Panc1 (cell line): ENCODE results near the gene DACT1. TPM values are rescaled to one million over a fixed set of nuclear protein-coding genes. Genes with fewer than 3 reads are reported as not detected.

Experiments used
- ATAC-seq: fragments of 200-7000 bp; cut with Tn5 transposase; 2 replicates; pipeline ENCODE4 v1.9.1; 2020; ENCODE audit warnings: mild to moderate bottlenecking, moderate library complexity
- BruUV-seq: library from RNA; stranded (reverse); fragments of 400-500 nt; replicated peaks from 2 replicates; lab custom pipeline; 2021; lab: Mats Ljungman, UMichigan
- CTCF ChIA-PET: fragments of 300-600 bp; sonication (Branson Sonifier 250); formaldehyde crosslinking; loops from one replicate; lab custom pipeline; 2022; ENCODE audit warnings: antibody characterized with exemption; lab: Charles Lee
- POLR2A ChIA-PET: fragments of 300-600 bp; sonication (Branson Sonifier 250); formaldehyde crosslinking; loops from one replicate; lab custom pipeline; 2022; ENCODE audit warnings: antibody characterized with exemption; lab: Charles Lee
- DNase-seq: peaks from one replicate; pipeline ENCODE4 v3.0.0-alpha.2; 2010; ENCODE audit warnings: low read depth, low spot score
- H3K27ac ChIP-seq: 2 replicates; pipeline ENCODE4 v1.5.1; 2011; ENCODE audit warnings: mild to moderate bottlenecking, low read length, inconsistent platforms
- H3K27me3 ChIP-seq: fragments of 200-500 bp; sonication (Bioruptor generic); 2 replicates; pipeline ENCODE4 v1.6.0; 2014; ENCODE audit warnings: low read length, inconsistent platforms; ENCODE audit not compliant: control insufficient read depth, insufficient read depth
- H3K36me3 ChIP-seq: fragments of 200-500 bp; sonication (Bioruptor generic); 2 replicates; pipeline ENCODE4 v1.5.1; 2014; ENCODE audit warnings: inconsistent platforms, mild to moderate bottlenecking, low read length, moderate library complexity; ENCODE audit not compliant: control insufficient read depth, insufficient read depth
- H3K4me1 ChIP-seq: 2 replicates; pipeline ENCODE4 v1.5.1; 2011; ENCODE audit warnings: inconsistent platforms, mild to moderate bottlenecking, low read length, moderate library complexity; ENCODE audit not compliant: control insufficient read depth, insufficient read depth
- H3K4me3 ChIP-seq, 2 experiments: 2 replicates each; pipeline ENCODE4 v1.5.1; 2011 to 2012; ENCODE audit warnings: low read depth in 2 of 2, low read length in 2 of 2, mild to moderate bottlenecking in 2 of 2, inconsistent platforms in 1 of 2, moderate library complexity in 1 of 2
- H3K9me3 ChIP-seq: fragments of 200-500 bp; sonication (Bioruptor generic); 2 replicates; pipeline ENCODE4 v1.5.1; 2014; ENCODE audit warnings: low read depth, mild to moderate bottlenecking, inconsistent platforms, low read length, moderate library complexity; ENCODE audit not compliant: control insufficient read depth, insufficient read depth
- POLR2AphosphoS5 ChIP-seq: IDR thresholded peaks from 2 replicates; pipeline ENCODE4 v1.6.1; 2012; ENCODE audit warnings: mild to moderate bottlenecking, low read depth, low read length, moderate library complexity
- SIN3A ChIP-seq: IDR thresholded peaks from 2 replicates; pipeline ENCODE4 v1.6.1; 2012; ENCODE audit warnings: low read depth, mild to moderate bottlenecking, low read length, moderate library complexity, borderline replicate concordance; ENCODE audit not compliant: insufficient read depth
- TCF7L2 ChIP-seq: IDR thresholded peaks from 2 replicates; pipeline ENCODE4 v1.6.1; 2011; ENCODE audit warnings: mild to moderate bottlenecking, low read depth, low read length, inconsistent platforms
- in situ Hi-C: cut with HindIII; loops from 2 replicates; pipeline ENCODE4 v1.10.0; 2016; ENCODE audit warnings: low sequenced_read_pairs, low pct_unique_long_range_greater_than_20kb
- intact Hi-C: fragments of 100-400 bp; cut with micrococcal nuclease; formaldehyde crosslinking; loops from one replicate; pipeline ENCODE4 v1.10.0; 2022; ENCODE audit not compliant: unreplicated experiment
- total RNA-seq: library from RNA; stranded (reverse); gene quantifications from one replicate; pipeline ENCODE4 v1.2.1, GENCODE V29; 2021; ENCODE audit not compliant: unreplicated experiment
- TF ChIP-seq, protein P1 (sequence below), 2 experiments: IDR thresholded peaks; 2 replicates each; pipeline ENCODE4 v1.6.1; 2011 to 2012; ENCODE audit warnings: low read depth in 2 of 2, control low read depth in 1 of 2, low read length in 1 of 2, mild to moderate bottlenecking in 1 of 2, moderate library complexity in 1 of 2; ENCODE audit not compliant: insufficient read depth in 1 of 2
- TF ChIP-seq, protein P2 (sequence below): fragments of 450-650 bp; IDR thresholded peaks from 2 replicates; pipeline ENCODE4 v1.5.1; 2017; ENCODE audit warnings: mild to moderate bottlenecking

DACT1 gene
- total RNA-seq, 1 experiment from 2014 or later: 0.15 TPM

DNA sequence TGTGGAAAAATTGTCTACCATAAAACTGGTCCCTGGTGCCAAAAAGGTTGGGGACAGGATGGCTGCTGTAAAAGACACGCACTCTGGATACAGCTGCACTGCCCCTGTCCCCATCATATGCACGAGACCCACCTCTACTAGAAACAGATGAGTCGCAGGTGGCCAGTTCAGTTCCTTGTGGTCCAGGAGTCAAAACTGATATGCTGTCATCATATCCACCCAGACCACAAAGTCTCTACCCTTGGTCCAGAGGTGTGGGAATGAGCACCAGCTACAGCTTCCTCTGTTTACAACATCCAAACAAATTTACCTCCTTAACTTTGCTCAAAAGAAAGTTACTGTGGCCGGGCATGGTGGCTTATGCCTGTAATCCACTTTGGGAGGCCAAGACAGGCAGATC, 43.8 kb upstream of the DACT1 start:
- no TSS peak for BruUV-seq
- no peak overlapping the region for H3K4me3 ChIP-seq
- DNase-seq (no peak), ATAC-seq (no peak)
- TF ChIP-seq, protein P1, sequence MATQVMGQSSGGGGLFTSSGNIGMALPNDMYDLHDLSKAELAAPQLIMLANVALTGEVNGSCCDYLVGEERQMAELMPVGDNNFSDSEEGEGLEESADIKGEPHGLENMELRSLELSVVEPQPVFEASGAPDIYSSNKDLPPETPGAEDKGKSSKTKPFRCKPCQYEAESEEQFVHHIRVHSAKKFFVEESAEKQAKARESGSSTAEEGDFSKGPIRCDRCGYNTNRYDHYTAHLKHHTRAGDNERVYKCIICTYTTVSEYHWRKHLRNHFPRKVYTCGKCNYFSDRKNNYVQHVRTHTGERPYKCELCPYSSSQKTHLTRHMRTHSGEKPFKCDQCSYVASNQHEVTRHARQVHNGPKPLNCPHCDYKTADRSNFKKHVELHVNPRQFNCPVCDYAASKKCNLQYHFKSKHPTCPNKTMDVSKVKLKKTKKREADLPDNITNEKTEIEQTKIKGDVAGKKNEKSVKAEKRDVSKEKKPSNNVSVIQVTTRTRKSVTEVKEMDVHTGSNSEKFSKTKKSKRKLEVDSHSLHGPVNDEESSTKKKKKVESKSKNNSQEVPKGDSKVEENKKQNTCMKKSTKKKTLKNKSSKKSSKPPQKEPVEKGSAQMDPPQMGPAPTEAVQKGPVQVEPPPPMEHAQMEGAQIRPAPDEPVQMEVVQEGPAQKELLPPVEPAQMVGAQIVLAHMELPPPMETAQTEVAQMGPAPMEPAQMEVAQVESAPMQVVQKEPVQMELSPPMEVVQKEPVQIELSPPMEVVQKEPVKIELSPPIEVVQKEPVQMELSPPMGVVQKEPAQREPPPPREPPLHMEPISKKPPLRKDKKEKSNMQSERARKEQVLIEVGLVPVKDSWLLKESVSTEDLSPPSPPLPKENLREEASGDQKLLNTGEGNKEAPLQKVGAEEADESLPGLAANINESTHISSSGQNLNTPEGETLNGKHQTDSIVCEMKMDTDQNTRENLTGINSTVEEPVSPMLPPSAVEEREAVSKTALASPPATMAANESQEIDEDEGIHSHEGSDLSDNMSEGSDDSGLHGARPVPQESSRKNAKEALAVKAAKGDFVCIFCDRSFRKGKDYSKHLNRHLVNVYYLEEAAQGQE (IDR thresholded peaks at IDR 0.05; ENCODE audit: insufficient read depth in 1 of 2, low read depth in 2 of 2, low read length in 1 of 2): no peak
- TF ChIP-seq, protein P2, sequence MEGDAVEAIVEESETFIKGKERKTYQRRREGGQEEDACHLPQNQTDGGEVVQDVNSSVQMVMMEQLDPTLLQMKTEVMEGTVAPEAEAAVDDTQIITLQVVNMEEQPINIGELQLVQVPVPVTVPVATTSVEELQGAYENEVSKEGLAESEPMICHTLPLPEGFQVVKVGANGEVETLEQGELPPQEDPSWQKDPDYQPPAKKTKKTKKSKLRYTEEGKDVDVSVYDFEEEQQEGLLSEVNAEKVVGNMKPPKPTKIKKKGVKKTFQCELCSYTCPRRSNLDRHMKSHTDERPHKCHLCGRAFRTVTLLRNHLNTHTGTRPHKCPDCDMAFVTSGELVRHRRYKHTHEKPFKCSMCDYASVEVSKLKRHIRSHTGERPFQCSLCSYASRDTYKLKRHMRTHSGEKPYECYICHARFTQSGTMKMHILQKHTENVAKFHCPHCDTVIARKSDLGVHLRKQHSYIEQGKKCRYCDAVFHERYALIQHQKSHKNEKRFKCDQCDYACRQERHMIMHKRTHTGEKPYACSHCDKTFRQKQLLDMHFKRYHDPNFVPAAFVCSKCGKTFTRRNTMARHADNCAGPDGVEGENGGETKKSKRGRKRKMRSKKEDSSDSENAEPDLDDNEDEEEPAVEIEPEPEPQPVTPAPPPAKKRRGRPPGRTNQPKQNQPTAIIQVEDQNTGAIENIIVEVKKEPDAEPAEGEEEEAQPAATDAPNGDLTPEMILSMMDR: no peak
- TF ChIP-seq SIN3A (no peak), TCF7L2 (no peak), POLR2AphosphoS5 (no peak)
- in situ Hi-C loops: no loop called here
- intact Hi-C loops: no loop called here
- H3K9me3 ChIP-seq: no peaks in the 10 kb centered on the region
- ChIA-PET CTCF (no interaction called here), POLR2A (no interaction called here)
- H3K4me1 ChIP-seq: no peaks in the 10 kb centered on the region
- H3K27ac ChIP-seq: no peak overlapping the region
- H3K27me3 ChIP-seq: no peaks in the 10 kb centered on the region
- no peaks in the 10 kb centered on the region for H3K36me3 ChIP-seq

DNA sequence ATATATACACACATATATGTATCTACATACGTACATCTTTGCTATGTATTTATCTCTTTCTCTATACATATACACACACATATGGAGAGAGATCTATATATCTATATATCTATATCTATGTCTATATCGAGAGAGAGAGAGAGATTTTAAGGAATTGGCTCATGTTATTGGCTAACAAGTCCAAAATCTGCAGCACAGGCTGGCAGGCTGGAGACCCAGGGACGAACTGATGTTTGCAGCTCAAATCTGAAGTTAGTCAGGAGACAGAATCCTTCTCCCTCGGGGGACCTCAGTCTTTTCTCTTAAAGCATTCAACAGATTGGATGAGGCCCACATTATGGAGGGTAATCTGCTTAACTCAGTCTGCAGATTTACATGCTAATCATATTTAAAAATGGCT, 40.7 kb upstream of the DACT1 start:
- intact Hi-C loops: no loop called here
- Histone ChIP-seq H3K4me3 (no peak overlapping the region), H3K4me1 (no peaks in the 10 kb centered on the region), H3K27me3 (no peaks in the 10 kb centered on the region), H3K27ac (no peak overlapping the region), H3K36me3 (no peaks in the 10 kb centered on the region), H3K9me3 (no peaks in the 10 kb centered on the region)
- ATAC-seq (no peak), DNase-seq (no peak)
- BruUV-seq: no TSS peak
- ChIA-PET POLR2A (no interaction called here), CTCF (no interaction called here)
- no peak for TF ChIP-seq SIN3A
- TF ChIP-seq, protein P1 (IDR thresholded peaks at IDR 0.05; ENCODE audit: insufficient read depth in 1 of 2, low read depth in 2 of 2, low read length in 1 of 2): no peak
- TF ChIP-seq, protein P2: no peak
- TF ChIP-seq TCF7L2: no peak
- no peak for TF ChIP-seq POLR2AphosphoS5
- in situ Hi-C loops: no loop called here
